ENCODE measurements around the gene GALNT18. TPM values are rescaled to one million over a fixed set of nuclear protein-coding genes. Genes with fewer than 3 reads are reported as not detected.

GALNT18 gene
- total RNA-seq, 2 donors from 2014 or later, result 29.4 to 105 TPM

- Histone ChIP-seq H3K4me3 (no peak overlapping the region), H3K27me3 (replicated peaks; ENCODE audit: insufficient read depth) (no peaks in the 10 kb centered on the region), H3K27ac (no peak overlapping the region), H3K4me1 (replicated peaks) (no peaks in the 10 kb centered on the region), H3K36me3 (no peaks in the 10 kb centered on the region), H3K9me3 (no peaks in the 10 kb centered on the region)
- no peak for DNase-seq (ENCODE audit: low spot score)
- 65% methylated on average over 3 of the region's 3 CpGs for WGBS
- TF ChIP-seq POLR2A (IDR thresholded peaks at IDR 0.05) (no peak), POLR2AphosphoS5 (IDR thresholded peaks at IDR 0.05) (no peak), CTCF (IDR thresholded peaks at IDR 0.05) (no peak)
- intact Hi-C loops (cut with DNase I), result loop anchor here (5.0 kb wide), 1 partner anchor 228 kb away; no protein-coding TSS in a partner anchor
Measured at GRCh38 chr11:11265320-11265719, 356.5 kb downstream of the GALNT18 start.

- H3K4me3 ChIP-seq, result no peak overlapping the region
- H3K4me1 ChIP-seq (replicated peaks), result no peaks in the 10 kb centered on the region
- intact Hi-C loops (cut with DNase I), result no loop called here
- H3K9me3 ChIP-seq, result no peaks in the 10 kb centered on the region
- H3K27ac ChIP-seq, result no peak overlapping the region
- DNase-seq (ENCODE audit: low spot score), result peak; percentile 24
- no peak for TF ChIP-seq CTCF (IDR thresholded peaks at IDR 0.05)
- TF ChIP-seq POLR2A (IDR thresholded peaks at IDR 0.05), result no peak
- TF ChIP-seq POLR2AphosphoS5 (IDR thresholded peaks at IDR 0.05), result no peak
- H3K36me3 ChIP-seq, result no peaks in the 10 kb centered on the region
- WGBS, result 38% methylated on average over 8 of the region's 8 CpGs
- H3K27me3 ChIP-seq (replicated peaks; ENCODE audit: insufficient read depth), result no peaks in the 10 kb centered on the region
Measured at GRCh38 chr11:11263238-11264005, 358.4 kb downstream of the GALNT18 start.

- Histone ChIP-seq H3K27me3 (replicated peaks; ENCODE audit: insufficient read depth) (no peaks in the 10 kb centered on the region), H3K4me3 (no peak overlapping the region), H3K9me3 (no peaks in the 10 kb centered on the region), H3K4me1 (replicated peaks) (no peaks in the 10 kb centered on the region), H3K36me3 (no peaks in the 10 kb centered on the region), H3K27ac (no peak overlapping the region)
- WGBS, result 91% methylated on average over 5 of the region's 5 CpGs
- intact Hi-C loops (cut with DNase I), result no loop called here
- DNase-seq (ENCODE audit: low spot score), result no peak
- TF ChIP-seq POLR2AphosphoS5 (IDR thresholded peaks at IDR 0.05) (no peak), POLR2A (IDR thresholded peaks at IDR 0.05) (no peak), CTCF (IDR thresholded peaks at IDR 0.05) (no peak)
Measured at GRCh38 chr11:11262171-11262920, 359.5 kb downstream of the GALNT18 start.

GRCh38 chr11:11261629-11262028 lies 360.2 kb downstream of the GALNT18 start:
- H3K4me3 ChIP-seq, result no peak overlapping the region
- no peaks in the 10 kb centered on the region for H3K36me3 ChIP-seq
- no peak overlapping the region for H3K27ac ChIP-seq
- intact Hi-C loops (cut with DNase I), result no loop called here
- 95% methylated on average over 5 of the region's 5 CpGs for WGBS
- no peak for DNase-seq (ENCODE audit: low spot score)
- no peaks in the 10 kb centered on the region for H3K4me1 ChIP-seq (replicated peaks)
- H3K27me3 ChIP-seq (replicated peaks; ENCODE audit: insufficient read depth), result no peaks in the 10 kb centered on the region
- H3K9me3 ChIP-seq, result no peaks in the 10 kb centered on the region
- TF ChIP-seq POLR2AphosphoS5 (IDR thresholded peaks at IDR 0.05) (no peak), POLR2A (IDR thresholded peaks at IDR 0.05) (no peak), CTCF (IDR thresholded peaks at IDR 0.05) (no peak)

Measured in prostate gland (tissue), 2 donors.